ENCODE measurements around the gene TBX5.

- TF ChIP-seq CTCF (IDR thresholded peaks at IDR 0.05), result no peak
- TF ChIP-seq EZH2 (IDR thresholded peaks at IDR 0.05; ENCODE audit: borderline replicate concordance, insufficient read depth, low read depth, low read length, poor library complexity, severe bottlenecking), result no peak
Measured at GRCh38 chr12:114447274-114447716, 41.4 kb upstream of the TBX5 start.

Data from B cell (primary cell).